ENCODE results near the gene EXOC4.

Gene EXOC4

GRCh38 chr7:134019251-134019650, 766.4 kb downstream of the EXOC4 start:
- Histone ChIP-seq H3K36me3 (ENCODE audit: control insufficient read depth in 4 of 4, insufficient read depth in 4 of 4, low read length in 3 of 4) (no peaks in the 10 kb centered on the region), H3K9me3 (ENCODE audit: control extremely low read depth in 1 of 5, control insufficient read depth in 4 of 5, insufficient read depth in 2 of 5, low read depth in 1 of 5, low read length in 4 of 5) (no peaks in the 10 kb centered on the region), H3K27me3 (replicated peaks in 2 of 5; ENCODE audit: control insufficient read depth in 4 of 5, insufficient read depth in 5 of 5, low read length in 4 of 5) (no peaks in the 10 kb centered on the region), H3K4me3 (ENCODE audit: control insufficient read depth in 1 of 7, extremely low read depth in 1 of 7, insufficient read depth in 4 of 7, low read depth in 2 of 7, low read length in 6 of 7) (no peak overlapping the region), H3K4me1 (ENCODE audit: control extremely low read depth in 1 of 4, control insufficient read depth in 4 of 4, insufficient read depth in 4 of 4, low read length in 3 of 4) (no peaks in the 10 kb centered on the region), H3K27ac (ENCODE audit: insufficient read depth in 1 of 2, low read depth in 1 of 2, low read length in 2 of 2, poor library complexity in 1 of 2, severe bottlenecking in 2 of 2) (no peak overlapping the region)
- CTCF ChIA-PET: no interaction called here
- POLR2A ChIA-PET: no interaction called here
- 100% methylated on average over 1 of the region's 2 CpGs for WGBS (ENCODE audit: insufficient coverage)
- DNase-seq: no peak

- Histone ChIP-seq H3K27me3 (replicated peaks in 2 of 5; ENCODE audit: control insufficient read depth in 4 of 5, insufficient read depth in 5 of 5, low read length in 4 of 5) (no peaks in the 10 kb centered on the region), H3K4me3 (ENCODE audit: control insufficient read depth in 1 of 7, extremely low read depth in 1 of 7, insufficient read depth in 4 of 7, low read depth in 2 of 7, low read length in 6 of 7) (no peak overlapping the region), H3K27ac (ENCODE audit: insufficient read depth in 1 of 2, low read depth in 1 of 2, low read length in 2 of 2, poor library complexity in 1 of 2, severe bottlenecking in 2 of 2) (no peak overlapping the region), H3K9me3 (ENCODE audit: control extremely low read depth in 1 of 5, control insufficient read depth in 4 of 5, insufficient read depth in 2 of 5, low read depth in 1 of 5, low read length in 4 of 5) (peaks cover 0 to 1% (median 0%) of the 10 kb centered on the region in 5 experiments), H3K36me3 (ENCODE audit: control insufficient read depth in 4 of 4, insufficient read depth in 4 of 4, low read length in 3 of 4) (no peaks in the 10 kb centered on the region), H3K4me1 (ENCODE audit: control extremely low read depth in 1 of 4, control insufficient read depth in 4 of 4, insufficient read depth in 4 of 4, low read length in 3 of 4) (no peaks in the 10 kb centered on the region)
- DNase-seq: no peak
- no CpG with 5 or more reads among the region's 1 CpG for WGBS (ENCODE audit: insufficient coverage)
- ChIA-PET POLR2A (no interaction called here), CTCF (interaction anchor here (1.5 to 1.9 kb wide), 2 partner anchors 10 kb away, joined by 4 to 6 read pairs; no protein-coding TSS in a partner anchor)
Measured at GRCh38 chr7:134021836-134022235, 769.0 kb downstream of the EXOC4 start.

- Histone ChIP-seq H3K27ac (ENCODE audit: insufficient read depth in 1 of 2, low read depth in 1 of 2, low read length in 2 of 2, poor library complexity in 1 of 2, severe bottlenecking in 2 of 2) (no peak overlapping the region), H3K27me3 (replicated peaks in 2 of 5; ENCODE audit: control insufficient read depth in 4 of 5, insufficient read depth in 5 of 5, low read length in 4 of 5) (no peaks in the 10 kb centered on the region), H3K36me3 (ENCODE audit: control insufficient read depth in 4 of 4, insufficient read depth in 4 of 4, low read length in 3 of 4) (no peaks in the 10 kb centered on the region), H3K9me3 (ENCODE audit: control extremely low read depth in 1 of 5, control insufficient read depth in 4 of 5, insufficient read depth in 2 of 5, low read depth in 1 of 5, low read length in 4 of 5) (peaks cover 0 to 1% (median 0%) of the 10 kb centered on the region in 5 experiments), H3K4me1 (ENCODE audit: control extremely low read depth in 1 of 4, control insufficient read depth in 4 of 4, insufficient read depth in 4 of 4, low read length in 3 of 4) (no peaks in the 10 kb centered on the region), H3K4me3 (ENCODE audit: control insufficient read depth in 1 of 7, extremely low read depth in 1 of 7, insufficient read depth in 4 of 7, low read depth in 2 of 7, low read length in 6 of 7) (no peak overlapping the region)
- POLR2A ChIA-PET: no interaction called here
- WGBS (ENCODE audit: insufficient coverage): 100% methylated on average over 1 of the region's 1 CpG
- no peak for DNase-seq
- CTCF ChIA-PET: interaction anchor here (1.9 kb wide), 1 partner anchor 9 kb away, joined by 6 read pairs; no protein-coding TSS in a partner anchor
Measured at GRCh38 chr7:134022286-134022911, 769.5 kb downstream of the EXOC4 start.

GRCh38 chr7:134024739-134025138, 771.9 kb downstream of the EXOC4 start:
- no peak for DNase-seq
- Histone ChIP-seq H3K36me3 (ENCODE audit: control insufficient read depth in 4 of 4, insufficient read depth in 4 of 4, low read length in 3 of 4) (peaks cover 0 to 7% (median 2%) of the 10 kb centered on the region in 4 experiments), H3K9me3 (ENCODE audit: control extremely low read depth in 1 of 5, control insufficient read depth in 4 of 5, insufficient read depth in 2 of 5, low read depth in 1 of 5, low read length in 4 of 5) (peaks cover 0 to 1% (median 0%) of the 10 kb centered on the region in 5 experiments), H3K27me3 (replicated peaks in 2 of 5; ENCODE audit: control insufficient read depth in 4 of 5, insufficient read depth in 5 of 5, low read length in 4 of 5) (no peaks in the 10 kb centered on the region), H3K4me3 (ENCODE audit: control insufficient read depth in 1 of 7, extremely low read depth in 1 of 7, insufficient read depth in 4 of 7, low read depth in 2 of 7, low read length in 6 of 7) (no peak overlapping the region), H3K4me1 (ENCODE audit: control extremely low read depth in 1 of 4, control insufficient read depth in 4 of 4, insufficient read depth in 4 of 4, low read length in 3 of 4) (no peaks in the 10 kb centered on the region), H3K27ac (ENCODE audit: insufficient read depth in 1 of 2, low read depth in 1 of 2, low read length in 2 of 2, poor library complexity in 1 of 2, severe bottlenecking in 2 of 2) (no peak overlapping the region)
- POLR2A ChIA-PET: no interaction called here
- CTCF ChIA-PET: interaction anchor here (1.1 kb wide), 1 partner anchor 8 kb away, joined by 3 read pairs; no protein-coding TSS in a partner anchor
- 100% methylated on average over 2 of the region's 2 CpGs for WGBS (ENCODE audit: insufficient coverage)

GRCh38 chr7:134028853-134029252, 776.0 kb downstream of the EXOC4 start:
- ChIA-PET POLR2A (no interaction called here), CTCF (no interaction called here)
- H3K27me3 ChIP-seq (replicated peaks in 2 of 5; ENCODE audit: control insufficient read depth in 4 of 5, insufficient read depth in 5 of 5, low read length in 4 of 5): no peaks in the 10 kb centered on the region
- DNase-seq: no peak
- peaks cover 0 to 7% (median 2%) of the 10 kb centered on the region in 4 experiments for H3K36me3 ChIP-seq (ENCODE audit: control insufficient read depth in 4 of 4, insufficient read depth in 4 of 4, low read length in 3 of 4)
- WGBS (ENCODE audit: insufficient coverage): 100% methylated on average over 4 of the region's 4 CpGs
- peaks cover 0 to 1% (median 0%) of the 10 kb centered on the region in 5 experiments for H3K9me3 ChIP-seq (ENCODE audit: control extremely low read depth in 1 of 5, control insufficient read depth in 4 of 5, insufficient read depth in 2 of 5, low read depth in 1 of 5, low read length in 4 of 5)
- no peak overlapping the region for H3K27ac ChIP-seq (ENCODE audit: insufficient read depth in 1 of 2, low read depth in 1 of 2, low read length in 2 of 2, poor library complexity in 1 of 2, severe bottlenecking in 2 of 2)
- peaks cover 0 to 7% (median 0%) of the 10 kb centered on the region in 4 experiments for H3K4me1 ChIP-seq (ENCODE audit: control extremely low read depth in 1 of 4, control insufficient read depth in 4 of 4, insufficient read depth in 4 of 4, low read length in 3 of 4)
- no peak overlapping the region for H3K4me3 ChIP-seq (ENCODE audit: control insufficient read depth in 1 of 7, extremely low read depth in 1 of 7, insufficient read depth in 4 of 7, low read depth in 2 of 7, low read length in 6 of 7)

GRCh38 chr7:134029743-134030142, 776.9 kb downstream of the EXOC4 start:
- peaks cover 0 to 7% (median 0%) of the 10 kb centered on the region in 4 experiments for H3K4me1 ChIP-seq (ENCODE audit: control extremely low read depth in 1 of 4, control insufficient read depth in 4 of 4, insufficient read depth in 4 of 4, low read length in 3 of 4)
- ChIA-PET CTCF (no interaction called here), POLR2A (no interaction called here)
- H3K9me3 ChIP-seq (ENCODE audit: control extremely low read depth in 1 of 5, control insufficient read depth in 4 of 5, insufficient read depth in 2 of 5, low read depth in 1 of 5, low read length in 4 of 5): peaks cover 0 to 1% (median 0%) of the 10 kb centered on the region in 5 experiments
- H3K4me3 ChIP-seq (ENCODE audit: control insufficient read depth in 1 of 7, extremely low read depth in 1 of 7, insufficient read depth in 4 of 7, low read depth in 2 of 7, low read length in 6 of 7): no peak overlapping the region
- DNase-seq: no peak
- no CpG with 5 or more reads among the region's 1 CpG for WGBS (ENCODE audit: insufficient coverage)
- H3K27me3 ChIP-seq (replicated peaks in 2 of 5; ENCODE audit: control insufficient read depth in 4 of 5, insufficient read depth in 5 of 5, low read length in 4 of 5): no peaks in the 10 kb centered on the region
- H3K27ac ChIP-seq (ENCODE audit: insufficient read depth in 1 of 2, low read depth in 1 of 2, low read length in 2 of 2, poor library complexity in 1 of 2, severe bottlenecking in 2 of 2): no peak overlapping the region
- peaks cover 0 to 7% (median 2%) of the 10 kb centered on the region in 4 experiments for H3K36me3 ChIP-seq (ENCODE audit: control insufficient read depth in 4 of 4, insufficient read depth in 4 of 4, low read length in 3 of 4)

- Histone ChIP-seq H3K4me3 (ENCODE audit: control insufficient read depth in 1 of 7, extremely low read depth in 1 of 7, insufficient read depth in 4 of 7, low read depth in 2 of 7, low read length in 6 of 7) (no peak overlapping the region), H3K4me1 (ENCODE audit: control extremely low read depth in 1 of 4, control insufficient read depth in 4 of 4, insufficient read depth in 4 of 4, low read length in 3 of 4) (peaks cover 0 to 7% (median 0%) of the 10 kb centered on the region in 4 experiments), H3K27ac (ENCODE audit: insufficient read depth in 1 of 2, low read depth in 1 of 2, low read length in 2 of 2, poor library complexity in 1 of 2, severe bottlenecking in 2 of 2) (no peak overlapping the region), H3K36me3 (ENCODE audit: control insufficient read depth in 4 of 4, insufficient read depth in 4 of 4, low read length in 3 of 4) (peaks cover 0 to 7% (median 2%) of the 10 kb centered on the region in 4 experiments), H3K9me3 (ENCODE audit: control extremely low read depth in 1 of 5, control insufficient read depth in 4 of 5, insufficient read depth in 2 of 5, low read depth in 1 of 5, low read length in 4 of 5) (peaks cover 0 to 1% (median 0%) of the 10 kb centered on the region in 5 experiments), H3K27me3 (replicated peaks in 2 of 5; ENCODE audit: control insufficient read depth in 4 of 5, insufficient read depth in 5 of 5, low read length in 4 of 5) (no peaks in the 10 kb centered on the region)
- no peak for DNase-seq
- ChIA-PET POLR2A (no interaction called here), CTCF (interaction anchor here (2.3 kb wide), 1 partner anchor 9 kb away, joined by 6 read pairs; no protein-coding TSS in a partner anchor)
- 96% methylated on average over 5 of the region's 9 CpGs for WGBS (ENCODE audit: insufficient coverage)
Measured at GRCh38 chr7:134030460-134030865, 777.6 kb downstream of the EXOC4 start.
